ENCODE measurements around the gene GOLGA6C. TPM values are rescaled to one million over a fixed set of nuclear protein-coding genes. Genes with fewer than 3 reads are reported as not detected.

GOLGA6C gene
- total and polyA plus RNA-seq, 10 of the 15 experiments (the other 5 are each of a cell fraction or from before 2014, with no cell fraction given), result not detected

- TF ChIP-seq, protein P1, sequence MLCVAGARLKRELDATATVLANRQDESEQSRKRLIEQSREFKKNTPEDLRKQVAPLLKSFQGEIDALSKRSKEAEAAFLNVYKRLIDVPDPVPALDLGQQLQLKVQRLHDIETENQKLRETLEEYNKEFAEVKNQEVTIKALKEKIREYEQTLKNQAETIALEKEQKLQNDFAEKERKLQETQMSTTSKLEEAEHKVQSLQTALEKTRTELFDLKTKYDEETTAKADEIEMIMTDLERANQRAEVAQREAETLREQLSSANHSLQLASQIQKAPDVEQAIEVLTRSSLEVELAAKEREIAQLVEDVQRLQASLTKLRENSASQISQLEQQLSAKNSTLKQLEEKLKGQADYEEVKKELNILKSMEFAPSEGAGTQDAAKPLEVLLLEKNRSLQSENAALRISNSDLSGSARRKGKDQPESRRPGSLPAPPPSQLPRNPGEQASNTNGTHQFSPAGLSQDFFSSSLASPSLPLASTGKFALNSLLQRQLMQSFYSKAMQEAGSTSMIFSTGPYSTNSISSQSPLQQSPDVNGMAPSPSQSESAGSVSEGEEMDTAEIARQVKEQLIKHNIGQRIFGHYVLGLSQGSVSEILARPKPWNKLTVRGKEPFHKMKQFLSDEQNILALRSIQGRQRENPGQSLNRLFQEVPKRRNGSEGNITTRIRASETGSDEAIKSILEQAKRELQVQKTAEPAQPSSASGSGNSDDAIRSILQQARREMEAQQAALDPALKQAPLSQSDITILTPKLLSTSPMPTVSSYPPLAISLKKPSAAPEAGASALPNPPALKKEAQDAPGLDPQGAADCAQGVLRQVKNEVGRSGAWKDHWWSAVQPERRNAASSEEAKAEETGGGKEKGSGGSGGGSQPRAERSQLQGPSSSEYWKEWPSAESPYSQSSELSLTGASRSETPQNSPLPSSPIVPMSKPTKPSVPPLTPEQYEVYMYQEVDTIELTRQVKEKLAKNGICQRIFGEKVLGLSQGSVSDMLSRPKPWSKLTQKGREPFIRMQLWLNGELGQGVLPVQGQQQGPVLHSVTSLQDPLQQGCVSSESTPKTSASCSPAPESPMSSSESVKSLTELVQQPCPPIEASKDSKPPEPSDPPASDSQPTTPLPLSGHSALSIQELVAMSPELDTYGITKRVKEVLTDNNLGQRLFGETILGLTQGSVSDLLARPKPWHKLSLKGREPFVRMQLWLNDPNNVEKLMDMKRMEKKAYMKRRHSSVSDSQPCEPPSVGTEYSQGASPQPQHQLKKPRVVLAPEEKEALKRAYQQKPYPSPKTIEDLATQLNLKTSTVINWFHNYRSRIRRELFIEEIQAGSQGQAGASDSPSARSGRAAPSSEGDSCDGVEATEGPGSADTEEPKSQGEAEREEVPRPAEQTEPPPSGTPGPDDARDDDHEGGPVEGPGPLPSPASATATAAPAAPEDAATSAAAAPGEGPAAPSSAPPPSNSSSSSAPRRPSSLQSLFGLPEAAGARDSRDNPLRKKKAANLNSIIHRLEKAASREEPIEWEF (IDR thresholded peaks at IDR 0.05; ENCODE audit: insufficient replicate concordance, low read depth, low read length), result no peak
- no peak for TF ChIP-seq NFYB (IDR thresholded peaks at IDR 0.05; ENCODE audit: insufficient read depth, low read depth, low read length)
- 0 out of 2 replicates have a peak, but pooled peaks have one; percentile 70 for TF ChIP-seq MTA3 (IDR thresholded peaks at IDR 0.05; ENCODE audit: borderline replicate concordance, low read length)
- TF ChIP-seq BCL3 (IDR thresholded peaks at IDR 0.05; ENCODE audit: borderline replicate concordance, insufficient read depth, low read depth, low read length, poor library complexity, severe bottlenecking), result peak; percentile 16
- TF ChIP-seq ZNF274 (IDR thresholded peaks at IDR 0.05; ENCODE audit: insufficient read depth, insufficient read length), result no peak
- no peak for TF ChIP-seq NFYA (IDR thresholded peaks at IDR 0.05; ENCODE audit: borderline replicate concordance, low read depth, low read length)
Measured at GRCh38 chr15:75214293-75215096, 43.6 kb upstream of the GOLGA6C start (continued).
